ENCODE data around the gene FNTB.
A peak's percentile ranks its signal among the peaks of the same experiment; 100 is the strongest.

Gene FNTB

GRCh38 chr14:64983439-64984310 is 3.0 kb upstream of the FNTB start:
- peak; percentile 72 for DNase-seq (ENCODE audit: low read depth)

DNA sequence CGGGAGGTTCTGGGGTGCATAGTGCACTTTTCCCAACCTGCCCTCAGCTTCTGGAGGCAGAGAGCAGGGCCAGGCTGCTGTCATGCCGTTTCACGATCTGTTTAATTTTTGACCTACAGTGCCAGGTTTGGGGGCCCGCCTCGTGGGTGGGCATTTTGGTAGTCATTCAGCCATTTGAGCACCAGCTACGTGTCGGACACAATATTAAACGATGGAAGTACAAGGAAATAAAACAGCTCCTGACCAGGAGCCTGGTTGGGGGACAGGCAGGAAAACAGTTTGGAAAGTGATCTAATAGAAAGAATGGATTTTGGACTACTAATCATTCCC is 708 bp downstream of the FNTB start:
- DNase-seq (ENCODE audit: low read depth): no peak

GRCh38 chr14:64990296-64990695 is 3.6 kb downstream of the FNTB start:
- no peak for DNase-seq (ENCODE audit: low read depth)

DNA sequence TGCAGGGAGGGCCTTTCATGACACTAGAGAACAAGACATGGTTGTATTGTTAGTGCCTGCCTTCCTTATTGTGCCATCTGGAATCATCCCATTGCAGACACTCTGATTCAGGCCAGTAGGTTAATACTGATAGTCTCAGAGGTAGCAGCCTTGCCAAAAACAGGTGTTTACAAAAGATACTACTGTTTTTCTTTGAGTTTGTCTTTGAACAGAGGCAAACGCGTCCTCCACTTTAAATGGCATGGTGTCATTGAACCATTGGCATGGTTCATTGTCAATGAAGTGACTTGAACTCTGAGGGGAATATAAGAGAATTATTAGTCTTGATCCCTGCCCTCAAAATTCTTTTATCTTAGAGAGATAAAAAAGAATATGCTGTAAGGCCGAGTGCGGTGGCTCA is 4.2 kb downstream of the FNTB start:
- DNase-seq (ENCODE audit: low read depth): no peak

DNA sequence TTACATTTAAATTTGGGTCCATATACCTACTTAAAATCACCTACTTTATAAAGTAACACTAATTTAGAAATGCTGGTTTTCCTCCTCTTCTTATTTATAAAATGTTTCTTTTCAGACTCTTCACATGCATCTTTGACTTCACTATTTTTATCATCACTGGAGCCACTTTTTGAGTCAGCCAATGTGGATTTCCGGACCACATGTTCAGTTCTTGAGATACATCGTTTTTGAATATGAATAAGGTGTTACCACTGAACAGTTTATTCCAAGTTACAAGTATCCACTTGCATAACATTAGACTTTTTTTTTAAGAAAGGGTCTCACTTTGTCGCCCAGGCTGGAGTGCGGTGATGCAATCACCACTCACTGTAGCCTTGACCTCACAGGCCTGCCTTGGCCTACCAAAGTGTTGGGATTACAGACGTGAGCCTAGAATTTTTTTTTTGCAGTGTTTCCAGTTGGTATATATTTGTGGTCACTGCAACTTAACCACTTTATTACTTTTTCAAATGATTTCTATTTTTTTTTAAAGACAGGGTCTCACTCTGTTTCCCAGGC is 5.7 kb downstream of the FNTB start:
- DNase-seq (ENCODE audit: low read depth): no peak

GRCh38 chr14:64993266-64993930 is 6.7 kb downstream of the FNTB start:
- DNase-seq (ENCODE audit: low read depth): no peak

DNA sequence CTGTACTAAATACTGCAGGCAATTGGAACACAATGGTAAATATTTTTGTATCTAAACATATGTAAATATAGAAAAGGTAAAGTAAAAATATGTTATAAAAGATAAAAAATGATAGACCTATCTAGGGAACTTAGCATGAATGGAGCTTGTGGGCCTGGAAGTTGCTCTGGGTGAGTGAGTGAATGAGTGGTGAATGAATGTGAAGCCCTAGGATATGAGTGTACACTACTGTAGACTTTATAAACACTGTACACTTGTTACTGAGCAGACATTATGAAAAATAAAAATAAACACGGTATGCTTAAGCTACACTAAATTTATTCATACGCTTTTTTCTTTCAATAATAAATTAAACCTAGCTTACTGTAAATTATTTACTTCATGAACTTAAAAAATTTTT is 7.8 kb downstream of the FNTB start:
- peak; percentile 45 for DNase-seq (ENCODE audit: low read depth)

- peak; percentile 37 for DNase-seq (ENCODE audit: low read depth)
These were observed 8.6 kb downstream of the FNTB start for GRCh38 chr14:64995291-64995690.

DNA sequence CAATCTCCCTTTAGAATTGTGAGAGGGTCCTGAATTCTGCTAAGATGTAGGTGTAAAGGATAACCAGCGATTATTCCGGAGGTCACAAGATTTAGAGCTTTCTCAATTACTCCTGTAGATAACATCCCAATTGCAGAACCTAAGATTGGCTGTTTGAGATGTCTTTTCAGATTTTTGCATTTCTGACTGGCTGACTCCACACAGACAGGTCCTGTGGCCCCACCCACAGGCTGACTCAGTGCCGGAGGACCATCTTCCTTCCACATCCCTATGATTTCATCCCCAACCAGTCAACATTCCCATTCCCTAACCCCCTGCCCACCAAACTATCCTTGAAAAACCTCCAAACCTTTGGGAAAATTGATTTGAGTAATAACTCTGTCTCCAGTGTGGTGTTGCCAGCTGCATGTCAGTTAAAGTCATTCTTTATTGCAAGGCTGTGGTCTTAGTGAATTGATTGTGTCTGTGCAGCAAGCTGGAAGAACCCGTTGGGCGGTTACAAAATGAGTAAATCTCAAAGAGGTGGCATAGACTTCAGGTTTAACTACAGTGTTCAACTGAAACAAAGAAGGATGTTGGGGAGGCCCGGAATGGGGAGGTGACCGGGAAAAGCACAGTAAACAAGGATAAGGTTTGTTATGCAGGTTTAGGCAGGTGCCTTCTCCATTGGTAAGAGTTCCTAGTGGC is 10.6 kb downstream of the FNTB start:
- no peak for DNase-seq (ENCODE audit: low read depth)

GRCh38 chr14:64998455-64998931 is 11.8 kb downstream of the FNTB start:
- DNase-seq (ENCODE audit: low read depth): peak; percentile 48

DNA sequence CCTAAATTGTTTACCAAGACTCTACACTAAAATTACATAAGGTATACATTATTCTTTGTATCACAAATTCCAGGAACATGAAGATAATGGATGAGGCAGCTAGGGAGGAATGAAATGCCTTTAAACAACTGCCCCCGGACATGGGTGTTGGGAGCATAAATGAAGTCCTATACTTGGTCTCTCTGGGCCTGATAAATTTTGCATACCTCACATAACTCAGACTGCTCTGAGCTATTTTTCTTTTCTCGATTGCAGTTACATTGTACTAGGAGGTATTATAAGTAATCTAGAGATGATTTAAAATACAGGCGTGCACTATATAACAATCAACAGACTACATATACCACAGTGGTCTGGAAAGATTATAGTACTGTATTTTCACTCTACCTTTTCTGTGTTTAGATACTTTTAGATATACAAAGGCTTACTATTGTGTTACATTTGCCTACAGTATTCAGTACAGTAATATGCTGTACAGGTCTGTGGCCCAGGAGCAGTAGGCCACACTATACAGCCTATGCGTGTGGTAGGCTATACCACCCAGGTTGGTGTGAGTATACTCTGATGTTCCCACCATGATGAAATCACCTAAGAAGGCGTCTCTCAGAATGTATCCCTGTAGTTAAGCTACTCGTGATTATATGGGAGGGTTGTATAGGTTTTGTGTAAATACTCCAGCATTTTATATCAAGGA is 14.3 kb downstream of the FNTB start:
- DNase-seq (ENCODE audit: low read depth): peak; percentile 57

DNA sequence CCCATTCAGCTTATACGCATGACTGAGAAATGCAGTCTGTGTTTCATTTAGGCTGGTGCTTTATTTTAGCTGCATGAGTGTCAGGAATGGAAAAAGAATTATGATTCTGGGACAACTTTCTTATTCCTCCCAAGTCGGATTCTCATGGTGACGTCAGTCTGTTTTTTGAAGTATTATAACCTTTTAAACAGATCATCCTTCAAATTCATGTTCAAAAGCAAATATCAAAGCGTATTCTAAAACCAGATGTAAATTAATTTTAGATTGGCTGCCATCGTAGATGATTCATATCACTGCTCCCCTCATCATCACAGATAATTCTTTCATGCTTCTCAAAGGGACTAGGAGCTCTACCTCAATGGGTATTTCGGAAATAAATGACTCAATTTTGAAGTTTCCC is 15.0 kb downstream of the FNTB start:
- no peak for DNase-seq (ENCODE audit: low read depth)

DNA sequence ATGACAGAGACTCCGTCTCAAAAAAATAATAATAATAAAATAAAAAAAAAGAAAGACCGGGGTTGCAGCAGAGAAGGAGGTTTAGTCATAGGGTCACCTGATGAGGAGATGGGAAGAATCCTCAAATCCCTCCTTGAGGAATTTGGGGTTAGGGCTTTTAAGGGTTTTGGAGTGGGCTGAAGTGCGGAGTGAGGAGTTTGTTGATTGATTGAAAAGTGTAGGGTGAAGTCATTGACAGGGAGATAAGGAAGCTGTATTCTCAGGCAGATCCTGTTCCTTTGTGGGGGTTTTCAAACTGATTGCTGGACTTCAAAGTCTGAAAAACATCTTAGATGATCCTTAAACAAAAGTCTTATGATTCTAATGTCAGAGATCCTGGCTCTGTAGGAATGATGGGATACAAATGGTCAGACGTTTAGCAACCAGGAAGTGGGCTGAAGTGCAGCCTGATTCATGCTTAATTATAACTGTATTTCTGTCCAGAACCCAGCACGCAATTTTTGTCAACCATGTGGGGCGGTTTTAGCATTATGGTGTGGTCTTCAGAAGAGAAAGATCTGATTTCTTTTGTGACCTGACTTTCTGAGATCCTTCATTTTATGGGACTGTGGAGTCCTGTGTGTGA is 16.0 kb downstream of the FNTB start:
- peak; percentile 77 for DNase-seq (ENCODE audit: low read depth)

DNA sequence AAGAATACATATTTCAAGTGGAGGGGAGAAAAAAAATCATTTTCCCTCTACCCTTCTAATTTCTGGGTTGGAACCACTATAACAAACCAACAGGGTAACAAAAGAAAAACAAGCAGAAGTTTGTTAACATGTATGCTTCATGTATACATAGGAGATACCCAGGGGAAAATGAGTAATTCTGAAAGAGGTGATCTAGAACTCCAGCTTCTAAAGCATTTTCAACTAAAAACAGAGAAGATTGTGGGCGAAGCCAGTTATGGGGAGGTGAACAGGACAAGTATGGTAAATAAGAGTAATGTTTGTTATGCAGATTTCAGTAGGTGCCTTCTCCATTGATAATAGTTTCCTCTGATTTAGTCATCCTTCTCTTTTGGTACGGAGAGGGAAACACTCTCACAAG is 16.7 kb downstream of the FNTB start:
- DNase-seq (ENCODE audit: low read depth): no peak

GRCh38 chr14:65006261-65006721 is 19.6 kb downstream of the FNTB start:
- DNase-seq (ENCODE audit: low read depth): peak; percentile 52

DNA sequence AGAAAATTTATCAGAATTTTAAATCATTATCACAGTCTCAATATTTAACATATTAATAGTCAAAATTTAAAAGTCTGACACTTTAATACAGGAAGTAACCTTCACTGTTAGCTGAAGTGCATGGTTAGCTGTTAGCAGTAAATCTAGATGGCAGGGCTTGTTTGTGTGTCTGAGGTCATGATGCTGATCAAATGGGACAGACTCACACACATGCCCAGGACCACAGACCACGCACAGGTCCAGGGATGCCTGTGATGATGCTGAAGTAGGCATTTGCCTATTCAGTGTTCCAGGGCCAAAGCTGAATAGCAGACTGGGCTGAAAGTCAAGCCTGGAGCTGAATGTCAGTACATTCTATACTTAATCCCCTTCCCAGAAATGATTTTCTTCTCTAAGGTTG is 20.5 kb downstream of the FNTB start:
- DNase-seq (ENCODE audit: low read depth): no peak

- no peak for DNase-seq (ENCODE audit: low read depth)
These were observed 23.7 kb downstream of the FNTB start for GRCh38 chr14:65010211-65010931.

DNA sequence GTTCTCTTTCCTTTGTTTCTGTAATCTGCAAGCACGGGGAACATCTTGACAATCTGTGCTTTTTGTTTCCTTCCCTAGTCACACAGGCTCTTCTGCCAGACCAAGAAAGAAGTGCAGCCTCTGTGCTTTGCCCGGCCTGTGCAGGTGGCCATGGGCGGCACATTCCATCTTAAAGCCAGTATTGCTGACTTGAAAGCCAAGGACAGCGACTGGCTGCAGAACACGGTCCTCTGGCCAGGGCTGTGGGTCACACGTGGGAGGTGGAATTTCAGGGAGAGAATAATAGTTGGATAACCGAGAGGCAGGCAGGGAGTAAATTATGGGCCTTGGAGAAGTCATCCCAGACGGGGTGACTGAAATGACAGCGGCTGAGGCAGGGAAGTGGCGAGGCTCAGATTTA is 24.8 kb downstream of the FNTB start:
- DNase-seq (ENCODE audit: low read depth): no peak

DNA sequence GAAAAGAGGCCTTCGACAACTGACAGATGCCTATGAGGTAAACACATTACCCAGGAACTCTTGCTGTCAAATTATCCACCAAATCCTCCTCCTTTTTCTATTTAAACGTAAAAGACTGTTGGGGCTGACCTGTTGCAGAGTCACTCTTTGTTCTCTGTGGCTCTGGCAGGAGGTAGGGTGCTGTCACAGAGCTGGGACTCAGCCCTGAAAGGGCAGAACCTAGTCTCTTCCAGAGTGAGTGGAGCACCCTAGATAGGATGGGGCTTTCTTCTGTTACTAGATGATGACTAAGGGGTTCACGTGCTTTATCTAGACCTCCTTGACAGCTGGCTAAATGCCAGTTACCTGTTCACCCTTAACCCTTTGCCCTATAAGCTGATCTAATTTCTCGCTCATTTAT is 25.7 kb downstream of the FNTB start:
- no peak for DNase-seq (ENCODE audit: low read depth)

GRCh38 chr14:65015391-65015790 is 28.7 kb downstream of the FNTB start:
- no peak for DNase-seq (ENCODE audit: low read depth)

DNA sequence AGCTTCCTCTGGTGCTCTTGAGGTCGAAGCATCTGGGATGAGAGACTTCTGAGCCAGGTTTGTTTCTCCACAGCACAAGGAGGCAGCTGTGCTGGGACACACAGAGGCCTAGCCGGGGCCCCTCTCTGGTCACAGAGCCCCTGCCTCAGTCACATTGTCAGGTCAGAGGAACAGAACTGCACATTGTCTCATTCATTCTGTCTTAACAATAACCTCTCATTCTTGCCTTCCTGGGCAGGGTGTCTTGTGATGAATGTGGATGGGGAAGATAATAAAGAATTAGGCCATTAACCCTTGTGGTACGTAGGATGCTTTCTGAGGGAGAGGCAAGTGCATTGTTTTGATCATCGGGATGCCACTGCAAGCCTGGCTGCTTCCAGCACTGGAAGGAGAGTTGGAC is 29.8 kb downstream of the FNTB start:
- no peak for DNase-seq (ENCODE audit: low read depth)
